ENCODE measurements around the gene EMP3. TPM values are rescaled to one million over a fixed set of nuclear protein-coding genes. Genes with fewer than 3 reads are reported as not detected.

Gene EMP3
- 8.9 to 11.1 TPM (median 10.4 TPM) in 3 replicates for total RNA-seq (2021)
- Bru-seq, nascent RNA = percentile 42 among the genes with signal in this experiment
- long read RNA-seq, experiment 1, transcript EMP3-201 (5 exons, 876 nt) = major isoform, 6 of 8 reads
- long read RNA-seq, experiment 1, partial matches to known transcripts = 0 of 8 reads
- long read RNA-seq, experiment 1, other reads (novel, unspliced or antisense) = 1 of 8 reads
- long read RNA-seq, experiment 2, partial matches to known transcripts = 1 of 10 reads
- long read RNA-seq, experiment 2, other reads (novel, unspliced or antisense) = 4 of 10 reads
- long read RNA-seq, experiment 3 = 0 reads

GRCh38 chr19:48325265-48325910, at the start of gene EMP3:
EMP3 (plus strand) TSS chr19:48325552; CDS start chr19:48326845, 1,293 bp downstream.
- CTCF ChIA-PET = interaction anchor here (1.0 to 12.8 kb wide), 6 partner anchors 11 to 259 kb away, joined by 3 to 404 read pairs (median 6); no protein-coding TSS in a partner anchor
- TF ChIP-seq CDX4 (CRISPR knock-in tag; IDR thresholded peaks at IDR 0.05; ENCODE audit: borderline replicate concordance) (no peak), SMAD3 (CRISPR knock-in tag; IDR thresholded peaks at IDR 0.05; ENCODE audit: borderline replicate concordance) (no peak), ZNF416 (CRISPR knock-in tag; IDR thresholded peaks at IDR 0.05) (no peak), ZNF423 (CRISPR knock-in tag; IDR thresholded peaks at IDR 0.05) (no peak), JUN (CRISPR knock-in tag; IDR thresholded peaks at IDR 0.05) (no peak), FOXP1 (CRISPR knock-in tag; IDR thresholded peaks at IDR 0.05; ENCODE audit: borderline replicate concordance) (no peak), ZBTB21 (CRISPR knock-in tag; IDR thresholded peaks at IDR 0.05; ENCODE audit: borderline replicate concordance) (no peak), SMAD4 (CRISPR knock-in tag; IDR thresholded peaks at IDR 0.05) (no peak), HMGA2 (CRISPR knock-in tag; IDR thresholded peaks at IDR 0.05) (no peak), ZNF671 (CRISPR knock-in tag; IDR thresholded peaks at IDR 0.05) (no peak), MAX (CRISPR knock-in tag; IDR thresholded peaks at IDR 0.05) (no peak), NR2C2 (CRISPR knock-in tag; IDR thresholded peaks at IDR 0.05) (no peak), ZNF121 (CRISPR knock-in tag; IDR thresholded peaks at IDR 0.05) (no peak), EMX1 (CRISPR knock-in tag; IDR thresholded peaks at IDR 0.05) (no peak)
- POLR2A ChIA-PET = interaction anchor here (1.2 to 1.5 kb wide), 3 partner anchors 7 to 39 kb away, joined by 4 to 5 read pairs (median 4); partner anchors contain the start of genes SYNGR4 and TMEM143
- peak; percentile 4 for ATAC-seq
- Mint-ChIP-seq H3K4me1 (peaks cover 50% of the 10 kb centered on the region), H3K27me3 (ENCODE audit: low read depth) (peaks cover 58% of the 10 kb centered on the region), H3K36me3 (no peaks in the 10 kb centered on the region), H3K4me3 (peak within 1 kb of the TSS; percentile 61), H3K27ac (peak within 1 kb of the TSS; percentile 14; the same call in 1 of the 2 replicates), H3K9me3 (peaks cover 7% of the 10 kb centered on the region)
- peak; percentile 78 for DNase-seq (ENCODE audit: low spot score)

GRCh38 chr19:48279747-48280146, 45.6 kb upstream of the EMP3 start:
- ChIA-PET POLR2A (no interaction called here), CTCF (interaction anchor here (0.9 to 1.5 kb wide), 3 partner anchors 34 to 71 kb away, joined by 3 to 4 read pairs (median 3); no protein-coding TSS in a partner anchor)
- H3K9me3 Mint-ChIP-seq = no peaks in the 10 kb centered on the region
- no peaks in the 10 kb centered on the region for H3K27me3 Mint-ChIP-seq (ENCODE audit: low read depth)
- no peak for TF ChIP-seq JUN (CRISPR knock-in tag; IDR thresholded peaks at IDR 0.05)
- no peak overlapping the region for H3K4me3 Mint-ChIP-seq
- no peaks in the 10 kb centered on the region for H3K4me1 Mint-ChIP-seq
- no peak for ATAC-seq
- H3K27ac Mint-ChIP-seq = no peak overlapping the region
- no peak for DNase-seq (ENCODE audit: low spot score)
- H3K36me3 Mint-ChIP-seq = peaks cover 55% of the 10 kb centered on the region

GRCh38 chr19:48283908-48284307, 41.4 kb upstream of the EMP3 start:
- H3K36me3 Mint-ChIP-seq = peaks cover 70% of the 10 kb centered on the region
- no peak for TF ChIP-seq RELA (CRISPR knock-in tag; IDR thresholded peaks at IDR 0.05; ENCODE audit: borderline replicate concordance)
- no peak for TF ChIP-seq TP53 (CRISPR knock-in tag; IDR thresholded peaks at IDR 0.05)
- no peak for TF ChIP-seq AR (CRISPR knock-in tag; IDR thresholded peaks at IDR 0.05)
- TF ChIP-seq MYBL2 (CRISPR knock-in tag; IDR thresholded peaks at IDR 0.05) = no peak
- ChIA-PET CTCF (no interaction called here), POLR2A (no interaction called here)
- no peak overlapping the region for H3K4me3 Mint-ChIP-seq
- no peaks in the 10 kb centered on the region for H3K4me1 Mint-ChIP-seq
- H3K9me3 Mint-ChIP-seq = peaks cover 14% of the 10 kb centered on the region
- ATAC-seq (no peak), DNase-seq (ENCODE audit: low spot score) (no peak)
- no peak overlapping the region for H3K27ac Mint-ChIP-seq
- no peaks in the 10 kb centered on the region for H3K27me3 Mint-ChIP-seq (ENCODE audit: low read depth)

All from WTC11 (cell line).